Gastroesophageal sphincter (tissue), 4 donors: Measurements from ENCODE around the gene HLA-F. TPM values are rescaled to one million over a fixed set of nuclear protein-coding genes. Genes with fewer than 3 reads are reported as not detected.

ENCODE experiments used
- ATAC-seq: fragments of 150-250 bp; one replicate; pipeline ENCODE4 v1.9.1; 2016; ENCODE audit warnings: mild to moderate bottlenecking, moderate library complexity
- H3K27ac ChIP-seq, 4 donors: fragments of 200-600 bp; sonication (generic) in 3 of 4; 1 replicate in 3 of 4; 2 replicates in 1 of 4; pipeline ENCODE4 v1.5.1; 2016 to 2019
- H3K27me3 ChIP-seq: fragments of 200-600 bp; sonication (generic); one replicate; pipeline ENCODE4 v1.5.1; 2019
- H3K36me3 ChIP-seq, 2 donors: fragments of 200-600 bp; sonication (generic); one replicate each; pipeline ENCODE4 v1.5.1; 2019; ENCODE audit warnings: control low read depth in 1 of 2
- H3K4me1 ChIP-seq, 3 donors: fragments of 200-600 bp; sonication (generic); 1 replicate in 2 of 3; 2 replicates in 1 of 3; pipeline ENCODE4 v1.5.1; 2016 to 2019; ENCODE audit warnings: control low read depth in 2 of 3
- H3K4me3 ChIP-seq, 2 donors: fragments of 200-600 bp; sonication (generic); one replicate each; pipeline ENCODE4 v1.5.1; 2019; ENCODE audit warnings: mild to moderate bottlenecking in 1 of 2, moderate library complexity in 1 of 2
- H3K9me3 ChIP-seq, 3 donors: fragments of 200-600 bp; sonication (generic); one replicate each; pipeline ENCODE4 v1.5.1; 2017 to 2019; ENCODE audit warnings: control low read depth in 2 of 3
- EP300 ChIP-seq: sonication (generic); formaldehyde crosslinking; IDR thresholded peaks from one replicate; pipeline ENCODE4 v1.6.1; 2017; ENCODE audit warnings: antibody characterized with exemption, mild to moderate bottlenecking
- POLR2A ChIP-seq, 2 donors: fragments of 450-650 bp; IDR thresholded peaks; one replicate each; pipeline ENCODE4 v1.6.1; 2017; ENCODE audit warnings: antibody characterized with exemption in 2 of 2, mild to moderate bottlenecking in 2 of 2, moderate library complexity in 1 of 2
- POLR2AphosphoS5 ChIP-seq: sonication (generic); formaldehyde crosslinking; IDR thresholded peaks from one replicate; pipeline ENCODE4 v1.6.1; 2017; ENCODE audit warnings: antibody characterized with exemption
- WGBS, 2 donors: methylation state at CpG; one replicate each; pipeline ENCODE4 v1.1.5; 2018; ENCODE audit warnings: low coverage in 1 of 2; 5-methylcytosine and 5-hydroxymethylcytosine counted together
- total RNA-seq, 4 donors: library from RNA; depleted of rRNA; stranded (reverse); fragments of >200 nt; gene quantifications; one replicate each; pipeline ENCODE4 v1.1.0, GENCODE V29; 2016
- TF ChIP-seq, protein P1 (sequence below), 4 experiments: fragments of 200-600 bp in 2 of 4; fragments of 450-650 bp in 2 of 4; sonication (generic) in 1 of 4; IDR thresholded peaks; one replicate each; pipeline ENCODE4 v1.5.1; 2017 to 2019; ENCODE audit warnings: antibody characterized with exemption in 4 of 4, mild to moderate bottlenecking in 2 of 4, moderate library complexity in 2 of 4

Gene HLA-F
- total RNA-seq, 4 donors from 2014 or later, result 39.2 to 73.0 (median 46.4) TPM

DNA sequence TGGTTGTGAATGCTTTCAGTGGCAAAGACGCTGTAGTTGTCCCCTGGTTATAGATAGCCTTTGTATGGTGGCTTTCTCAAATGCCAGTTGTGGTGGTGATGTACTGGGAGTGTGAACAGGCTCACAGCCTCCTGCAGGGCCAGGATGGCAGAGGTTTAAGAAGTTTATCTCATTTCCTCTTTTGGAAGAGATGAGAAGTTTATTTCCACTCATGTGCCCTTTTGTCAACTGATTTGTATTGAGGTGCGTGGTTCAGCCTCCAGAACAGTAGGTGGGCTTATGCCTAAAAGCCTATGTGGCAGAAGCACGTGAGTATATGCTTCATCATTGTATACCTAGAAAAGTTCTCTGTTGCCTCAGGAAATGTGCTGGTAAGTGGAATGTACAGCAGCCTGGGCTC lies 28.6 kb upstream of the HLA-F start:
- no peak for TF ChIP-seq POLR2A (IDR thresholded peaks at IDR 0.05)
- TF ChIP-seq, protein P1, sequence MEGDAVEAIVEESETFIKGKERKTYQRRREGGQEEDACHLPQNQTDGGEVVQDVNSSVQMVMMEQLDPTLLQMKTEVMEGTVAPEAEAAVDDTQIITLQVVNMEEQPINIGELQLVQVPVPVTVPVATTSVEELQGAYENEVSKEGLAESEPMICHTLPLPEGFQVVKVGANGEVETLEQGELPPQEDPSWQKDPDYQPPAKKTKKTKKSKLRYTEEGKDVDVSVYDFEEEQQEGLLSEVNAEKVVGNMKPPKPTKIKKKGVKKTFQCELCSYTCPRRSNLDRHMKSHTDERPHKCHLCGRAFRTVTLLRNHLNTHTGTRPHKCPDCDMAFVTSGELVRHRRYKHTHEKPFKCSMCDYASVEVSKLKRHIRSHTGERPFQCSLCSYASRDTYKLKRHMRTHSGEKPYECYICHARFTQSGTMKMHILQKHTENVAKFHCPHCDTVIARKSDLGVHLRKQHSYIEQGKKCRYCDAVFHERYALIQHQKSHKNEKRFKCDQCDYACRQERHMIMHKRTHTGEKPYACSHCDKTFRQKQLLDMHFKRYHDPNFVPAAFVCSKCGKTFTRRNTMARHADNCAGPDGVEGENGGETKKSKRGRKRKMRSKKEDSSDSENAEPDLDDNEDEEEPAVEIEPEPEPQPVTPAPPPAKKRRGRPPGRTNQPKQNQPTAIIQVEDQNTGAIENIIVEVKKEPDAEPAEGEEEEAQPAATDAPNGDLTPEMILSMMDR (IDR thresholded peaks at IDR 0.05), result no peak
- no peak overlapping the region for H3K4me3 ChIP-seq
- no peaks in the 10 kb centered on the region for H3K27me3 ChIP-seq
- ATAC-seq, result no peak
- H3K4me1 ChIP-seq, result no peaks in the 10 kb centered on the region
- 83 to 100% methylated on average over 1 of the region's 3 CpGs for WGBS, 2 donors
- no peak overlapping the region for H3K27ac ChIP-seq
- no peaks in the 10 kb centered on the region for H3K36me3 ChIP-seq
- H3K9me3 ChIP-seq, result peaks cover 0 to 5% (median 0%) of the 10 kb centered on the region in 3 donors

- TF ChIP-seq, protein P1 (IDR thresholded peaks at IDR 0.05), result peak; percentile 8 to 39 (median 16)
- TF ChIP-seq POLR2AphosphoS5, result no peak
- no peak for TF ChIP-seq POLR2A (IDR thresholded peaks at IDR 0.05)
- no peak for TF ChIP-seq EP300
- 72 to 75% methylated on average over 4 to 6 of the region's 10 CpGs for WGBS, 2 donors
- Histone ChIP-seq H3K36me3 (no peaks in the 10 kb centered on the region), H3K27ac (no peak overlapping the region), H3K4me3 (no peak overlapping the region), H3K27me3 (no peaks in the 10 kb centered on the region), H3K9me3 (peaks cover 0 to 5% (median 0%) of the 10 kb centered on the region in 3 donors), H3K4me1 (no peaks in the 10 kb centered on the region)
- no peak for ATAC-seq
Measured at GRCh38 chr6:29696147-29697125, 26.8 kb upstream of the HLA-F start.

GRCh38 chr6:29702519-29703103 lies 20.6 kb upstream of the HLA-F start:
- H3K4me1 ChIP-seq, result peaks cover 0 to 6% (median 0%) of the 10 kb centered on the region in 3 donors
- no peak overlapping the region for H3K4me3 ChIP-seq
- no peak for TF ChIP-seq POLR2AphosphoS5
- TF ChIP-seq, protein P1 (IDR thresholded peaks at IDR 0.05), result peak in 2 of 4 experiments; percentile 42 to 62
- no peak for ATAC-seq
- 80 to 88% methylated on average over 1 to 2 of the region's 17 CpGs for WGBS, 2 donors
- peaks cover 42% of the 10 kb centered on the region for H3K27me3 ChIP-seq
- H3K36me3 ChIP-seq, result no peaks in the 10 kb centered on the region
- H3K9me3 ChIP-seq, result no peaks in the 10 kb centered on the region
- H3K27ac ChIP-seq, result no peak overlapping the region

DNA sequence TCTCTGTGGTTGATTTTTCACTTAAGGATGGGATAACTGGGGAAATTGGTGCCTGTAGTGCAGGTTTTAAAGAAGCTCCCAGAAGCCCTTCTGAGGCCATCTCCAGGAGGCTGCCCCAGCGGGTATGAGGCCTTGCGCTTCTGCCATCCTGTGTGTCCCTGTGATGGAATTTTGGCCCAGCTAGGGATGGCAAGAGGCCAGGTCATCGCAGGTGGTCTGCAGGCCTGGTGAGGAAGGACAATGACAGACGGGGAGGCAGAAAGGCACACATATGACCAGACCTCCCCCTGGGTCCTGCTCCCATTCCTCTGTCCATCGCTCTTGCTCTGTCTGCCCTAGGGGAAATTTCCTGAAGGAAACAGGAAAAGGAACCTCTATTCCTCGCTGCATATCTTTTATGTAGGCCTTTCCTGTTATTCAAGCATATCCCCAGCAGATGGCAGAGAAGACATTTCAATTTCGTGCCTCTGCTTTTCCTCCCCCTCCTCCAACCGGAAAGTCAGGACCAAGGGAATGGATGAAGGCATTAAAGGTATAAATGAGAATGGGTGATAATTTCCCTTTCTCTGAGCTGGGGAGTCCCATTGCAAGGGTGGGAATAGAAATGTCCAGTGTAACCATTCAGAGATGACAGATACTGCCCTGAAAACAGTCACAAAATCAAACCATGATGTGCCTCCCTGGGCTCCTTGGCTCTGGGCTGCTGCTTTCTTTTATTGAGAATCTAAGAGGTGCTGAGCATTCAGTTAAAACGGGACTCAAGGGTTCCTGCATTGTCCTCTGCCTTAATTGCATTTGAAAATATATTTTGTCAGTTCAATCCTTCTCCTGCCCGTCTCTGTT lies 17.6 kb upstream of the HLA-F start:
- WGBS, 2 donors, result 19 to 42% methylated on average over 6 to 7 of the region's 10 CpGs
- H3K27me3 ChIP-seq, result peaks cover 65% of the 10 kb centered on the region
- H3K27ac ChIP-seq, result no peak overlapping the region
- H3K4me1 ChIP-seq, result peaks cover 0 to 6% (median 0%) of the 10 kb centered on the region in 3 donors
- H3K9me3 ChIP-seq, result no peaks in the 10 kb centered on the region
- ATAC-seq, result no peak
- H3K36me3 ChIP-seq, result no peaks in the 10 kb centered on the region
- TF ChIP-seq EP300, result no peak
- TF ChIP-seq, protein P1 (IDR thresholded peaks at IDR 0.05), result peak; percentile 40 to 78 (median 66)
- no peak overlapping the region for H3K4me3 ChIP-seq
